K562 (cell line): ENCODE data around the gene UQCRH. TPM values are rescaled to one million over a fixed set of nuclear protein-coding genes. Genes with fewer than 3 reads are reported as not detected.

ENCODE experiments used
- ATAC-seq: fragments of 200-7000 bp; cut with Tn5 transposase; 3 replicates; pipeline ENCODE4 v1.9.1; 2020; ENCODE audit warnings: moderate library complexity
- BruUV-seq: library from RNA; stranded (reverse); fragments of 400-500 nt; replicated peaks from 2 replicates; lab custom pipeline; 2021; lab: Mats Ljungman, UMichigan
- CTCF ChIA-PET: fragments of 300-600 bp; formaldehyde crosslinking; extraction: SDS; loops from one replicate; lab custom pipeline; 2021; ENCODE audit warnings: low intra/inter-chr PET ratio; lab: Yijun Ruan, JAX
- POLR2A ChIA-PET: fragments of 300-600, 350-650 bp; sonication (Branson Sonifier 250); formaldehyde crosslinking; extraction: SDS; loops from one replicate; lab custom pipeline; 2021; ENCODE audit warnings: antibody characterized with exemption, inconsistent platforms; lab: Yijun Ruan, JAX
- DNase-seq, 4 experiments: peaks; one replicate each; pipeline versions ENCODE4 v3.0.0 to v3.0.0-alpha.2; 2011 to 2018; ENCODE audit warnings: low spot score in 3 of 4, mixed read lengths in 3 of 4; ENCODE audit errors: extremely low read depth in 1 of 4
- FAIRE-seq: peaks from 2 replicates; lab custom pipeline; 2011; peaks lifted over from hg19 to GRCh38; lab: Jason Lieb, UNC
- H2AFZ ChIP-seq: 2 replicates; pipeline ENCODE4 v1.6.0; 2011; ENCODE audit warnings: low read depth, low read length, control low read depth, inconsistent platforms
- H3K27ac ChIP-seq: fragments of 200-600 bp; 3 replicates; pipeline ENCODE4 v1.8.0; 2011; ENCODE audit warnings: low read depth, mild to moderate bottlenecking, control low read depth, inconsistent platforms, low read length, moderate library complexity, mixed read lengths; ENCODE audit errors: extremely low read depth
- H3K27me3 ChIP-seq, 2 experiments: fragments of 300-600 bp in 1 of 2; 2 replicates in 1 of 2; 3 replicates in 1 of 2; pipeline versions ENCODE4 v1.6.0 to v1.8.0; 2011; ENCODE audit warnings: inconsistent platforms in 2 of 2, low read length in 2 of 2, mild to moderate bottlenecking in 1 of 2, mixed read lengths in 1 of 2, moderate library complexity in 1 of 2; ENCODE audit not compliant: control insufficient read depth in 2 of 2, insufficient read depth in 2 of 2
- H3K36me3 ChIP-seq: fragments of 300-600 bp; 3 replicates; pipeline ENCODE4 v1.8.0; 2011; ENCODE audit warnings: mild to moderate bottlenecking, low read length, inconsistent platforms; ENCODE audit not compliant: control insufficient read depth, insufficient read depth
- H3K4me1 ChIP-seq, 2 experiments: fragments of 200-600 bp in 1 of 2; replicated peaks in 1 of 2; 2 replicates in 1 of 2; 3 replicates in 1 of 2; pipeline versions ENCODE4 v1.5.1 to v1.8.0; 2011; ENCODE audit warnings: inconsistent platforms in 2 of 2, low read length in 2 of 2, mild to moderate bottlenecking in 1 of 2, mixed read lengths in 1 of 2, moderate library complexity in 1 of 2; ENCODE audit not compliant: control insufficient read depth in 2 of 2, insufficient read depth in 2 of 2
- H3K4me2 ChIP-seq: 2 replicates; pipeline ENCODE4 v1.6.1; 2011; ENCODE audit warnings: low read length, control low read depth, inconsistent platforms, mixed read lengths; ENCODE audit not compliant: insufficient read depth
- H3K4me3 ChIP-seq: fragments of 200-600 bp; sonication (generic), shearing (Covaris generic); 2 replicates; pipeline ENCODE4 v1.5.1; 2016; ENCODE audit warnings: control low read depth, inconsistent platforms
- H3K79me2 ChIP-seq: fragments of 200-600 bp; 3 replicates; pipeline ENCODE4 v1.8.0; 2011; ENCODE audit warnings: low read length, inconsistent platforms; ENCODE audit not compliant: control insufficient read depth, insufficient read depth
- H3K9ac ChIP-seq, 2 experiments: 2 replicates each; pipeline versions ENCODE4 v1.6.0 to v1.6.1; 2011; ENCODE audit warnings: low read depth in 2 of 2, low read length in 2 of 2, control low read depth in 1 of 2, inconsistent platforms in 1 of 2, mild to moderate bottlenecking in 1 of 2, mixed read lengths in 1 of 2; ENCODE audit not compliant: insufficient read depth in 1 of 2
- H3K9me1 ChIP-seq: one replicate; pipeline ENCODE4 v1.6.0; 2011; ENCODE audit warnings: inconsistent platforms, mild to moderate bottlenecking, low read length, moderate library complexity; ENCODE audit not compliant: control insufficient read depth, insufficient read depth
- H3K9me3 ChIP-seq: replicated peaks from 2 replicates; pipeline ENCODE4 v1.5.1; 2011; ENCODE audit warnings: low read depth, low read length, inconsistent platforms; ENCODE audit not compliant: control insufficient read depth, insufficient read depth
- H4K20me1 ChIP-seq: replicated peaks from 2 replicates; pipeline ENCODE4 v1.6.1; 2011; ENCODE audit warnings: low read length, inconsistent platforms, mixed read lengths; ENCODE audit not compliant: control insufficient read depth, insufficient read depth
- CBFA2T2 ChIP-seq: fragments of 450-650 bp; conservative IDR thresholded peaks from 2 replicates; pipeline ENCODE4 v1.6.1; 2017; ENCODE audit warnings: mild to moderate bottlenecking
- CBFA2T3 ChIP-seq: fragments of 450-650 bp; IDR thresholded peaks from 2 replicates; pipeline ENCODE4 v1.6.1; 2017
- EP400 ChIP-seq: fragments of 450-650 bp; IDR thresholded peaks from 2 replicates; pipeline ENCODE4 v1.6.1; 2017; ENCODE audit warnings: antibody characterized with exemption, mild to moderate bottlenecking, moderate library complexity
- ETV6 ChIP-seq, 3 experiments: fragments of 150-350 bp in 1 of 3; sonication (generic) in 1 of 3; formaldehyde crosslinking in 1 of 3; IDR thresholded peaks; 2 replicates each; pipeline versions ENCODE4 v1.6.1 to v1.8.0; 2014 to 2022; ENCODE audit warnings: borderline replicate concordance in 2 of 3, low read depth in 2 of 3, antibody characterized with exemption in 1 of 3, low read length in 1 of 3, mild to moderate bottlenecking in 1 of 3, missing genetic modification reagents in 1 of 3
- MCM7 ChIP-seq, 2 experiments: fragments of 450-650 bp; IDR thresholded peaks; 2 replicates each; pipeline ENCODE4 v1.6.1; 2016 to 2018
- NCOA6 ChIP-seq: fragments of 450-650 bp; IDR thresholded peaks from 2 replicates; pipeline ENCODE4 v1.6.1; 2017; ENCODE audit warnings: mild to moderate bottlenecking
- SAFB2 ChIP-seq: fragments of 200-400 bp; formaldehyde crosslinking; IDR thresholded peaks from 2 replicates; pipeline ENCODE4 v1.6.1; 2018; ENCODE audit warnings: borderline replicate concordance, low read length, low read depth, moderate library complexity; ENCODE audit not compliant: severe bottlenecking
- SMAD2 ChIP-seq: fragments of 150-350 bp; IDR thresholded peaks from 2 replicates; pipeline ENCODE4 v1.6.1; 2014; ENCODE audit warnings: low read depth, mild to moderate bottlenecking, low read length
- TAF7 ChIP-seq: fragments of 450-650 bp; IDR thresholded peaks from 2 replicates; pipeline ENCODE4 v1.6.1; 2016; ENCODE audit warnings: missing genetic modification characterization, missing compliant biosample characterization
- VEZF1 ChIP-seq: fragments of 200-800 bp; sonication (Bioruptor generic); IDR thresholded peaks from 2 replicates; pipeline ENCODE4 v1.6.1; 2017; ENCODE audit warnings: missing genetic modification characterization, missing compliant biosample characterization
- ZFP1 ChIP-seq: fragments of 450-650 bp; formaldehyde crosslinking; IDR thresholded peaks from 2 replicates; pipeline ENCODE4 v1.4.0; 2020; ENCODE audit warnings: mild to moderate bottlenecking, mixed read lengths
- ZFX ChIP-seq: sonication (generic); formaldehyde crosslinking; IDR thresholded peaks from 2 replicates; pipeline ENCODE4 v1.8.0; 2022; ENCODE audit warnings: mild to moderate bottlenecking, missing genetic modification reagents, moderate library complexity
- ZNF274 ChIP-seq: IDR thresholded peaks from 2 replicates; pipeline ENCODE4 v1.6.1; 2011; ENCODE audit warnings: low read depth, mild to moderate bottlenecking, low read length, moderate library complexity, borderline replicate concordance
- WGBS: fragments of 100-300 bp; shearing (Covaris generic); methylation state at CpG from one replicate; pipeline ENCODE4 v1.1.6; 2016; ENCODE audit warnings: low coverage, mixed read lengths; ENCODE audit not compliant: insufficient coverage; ENCODE audit errors: missing lambda C conversion rate; 5-methylcytosine and 5-hydroxymethylcytosine counted together
- in situ Hi-C: fragments of 300-500 bp; cut with MboI; formaldehyde crosslinking; loops from 4 replicates; pipeline ENCODE4 v1.15.0; 2018; ENCODE audit warnings: inconsistent platforms, mixed read lengths
- intact Hi-C: fragments of 100-400 bp; cut with micrococcal nuclease; formaldehyde crosslinking; loops from 2 replicates; pipeline ENCODE4 v1.14.2; 2022
- polyA plus RNA-seq, 8 experiments: library from polyadenylated mRNA; depleted of rRNA in 4 of 8; stranded (reverse) in 5 of 8; unstranded in 3 of 8; fragments of >200 nt; fragmentation: Nextera tagmentation in 2 of 8; fragmentation: Illumina TruSeq in 1 of 8; extraction: Ambion mirVana in 2 of 8; extraction: Trizol in 1 of 8; gene quantifications; 2 replicates each; pipeline versions ENCODE4 v1.2.1 to v1.2.3, GENCODE V29; 2011 to 2014; ENCODE audit warnings: inconsistent platforms in 1 of 8, missing spikeins in 1 of 8
- total RNA-seq, 7 experiments: library from RNA; depleted of rRNA in 6 of 7; stranded (reverse); fragments of >200 nt in 6 of 7; fragmentation: Illumina TruSeq in 2 of 7; extraction: Trizol in 2 of 7; gene quantifications; 2 replicates each; pipeline versions ENCODE4 v1.2.1 to v1.2.3, GENCODE V29; 2011 to 2021; ENCODE audit warnings: low replicate concordance in 1 of 7

UQCRH gene
- total and polyA plus RNA-seq, 9 of the 15 experiments (the other 6 are each of a cell fraction or from before 2014, with no cell fraction given): 1,267 to 5,184 (median 2,410) TPM

GRCh38 chr1:46295306-46295705 is 8.2 kb upstream of the UQCRH start:
- no TSS peak for BruUV-seq
- no peak overlapping the region for H3K4me3 ChIP-seq
- intact Hi-C loops (no loop called here), in situ Hi-C loops (no loop called here)
- no peak overlapping the region for H3K9ac ChIP-seq
- H3K27me3 ChIP-seq: no peaks in the 10 kb centered on the region
- H3K9me1 ChIP-seq: peaks cover 6% of the 10 kb centered on the region
- H3K4me1 ChIP-seq: peaks cover 4 to 11% of the 10 kb centered on the region in 2 experiments; a peak in 3 of 5 replicates
- H3K4me2 ChIP-seq: no peak overlapping the region
- DNase-seq: no peak
- H3K36me3 ChIP-seq: peaks cover 62% of the 10 kb centered on the region
- POLR2A ChIA-PET: interaction anchor here (0.5 to 22.1 kb wide), 3 partner anchors 13 to 1304 kb away, joined by 3 to 410 read pairs (median 19); no protein-coding TSS in a partner anchor
- no peaks in the 10 kb centered on the region; the same call in 1 of the 2 replicates for H4K20me1 ChIP-seq
- H3K9me3 ChIP-seq: no peaks in the 10 kb centered on the region
- FAIRE-seq: no peak
- TF ChIP-seq MCM7 (IDR thresholded peaks at IDR 0.05) (no peak), ZFX (CRISPR knock-in tag) (no peak), SAFB2 (no peak)
- WGBS: 93% methylated on average over 2 of the region's 2 CpGs
- ATAC-seq: no peak
- H2AFZ ChIP-seq: no peak overlapping the region
- H3K79me2 ChIP-seq: peaks cover 30% of the 10 kb centered on the region
- no peak overlapping the region; the same call in 2 of the 3 replicates for H3K27ac ChIP-seq
- CTCF ChIA-PET: no interaction called here

- POLR2A ChIA-PET: interaction anchor here (0.6 to 22.1 kb wide), 6 partner anchors 17 to 80 kb away, joined by 3 to 410 read pairs (median 4); partner anchors contain the start of gene RAD54L
- no peak for ATAC-seq
- TF ChIP-seq CBFA2T3 (peak; percentile 46), NCOA6 (no peak), ETV6 (IDR thresholded peaks at IDR 0.05; ENCODE audit: borderline replicate concordance in 1 of 2, low read depth in 2 of 2, low read length in 1 of 2) (no peak), ETV6 (CRISPR knock-in tag; IDR thresholded peaks at IDR 0.05; ENCODE audit: borderline replicate concordance) (no peak), EP400 (no peak), CBFA2T2 (peak; percentile 7; the same call in 1 of the 2 replicates), SMAD2 (no peak), VEZF1 (CRISPR knock-in tag) (no peak; the same call in 1 of the 2 replicates), ZNF274 (no peak), ZFP1 (no peak), TAF7 (tag) (no peak)
Observed at GRCh38 chr1:46298387-46298786, 5.1 kb upstream of the UQCRH start.

More at GRCh38 chr1:46298387-46298786, 5.1 kb upstream of the UQCRH start:
- FAIRE-seq (no peak), DNase-seq (no peak)
- BruUV-seq: no TSS peak
- H3K4me2 ChIP-seq: no peak overlapping the region
- in situ Hi-C loops: no loop called here
- CTCF ChIA-PET: no interaction called here
- H3K4me3 ChIP-seq: no peak overlapping the region
- no peak overlapping the region; a peak in 1 of 4 replicates for H3K9ac ChIP-seq
- no peak overlapping the region for H2AFZ ChIP-seq
- H3K9me3 ChIP-seq: no peaks in the 10 kb centered on the region
- H3K4me1 ChIP-seq: peaks cover 22 to 26% of the 10 kb centered on the region in 2 experiments; a peak in 4 of 5 replicates
- peaks cover 61% of the 10 kb centered on the region for H3K79me2 ChIP-seq
- intact Hi-C loops: no loop called here
- H3K36me3 ChIP-seq: peaks cover 56% of the 10 kb centered on the region
- no peaks in the 10 kb centered on the region for H3K27me3 ChIP-seq
- peak overlapping the region; percentile 8; the same call in 1 of the 3 replicates for H3K27ac ChIP-seq
- no peaks in the 10 kb centered on the region; the same call in 1 of the 2 replicates for H4K20me1 ChIP-seq
- peaks cover 6% of the 10 kb centered on the region for H3K9me1 ChIP-seq
